Measurements from ENCODE around the gene NRF1.
"Not testable (repeated sequence)": the region's sequence is repeated elsewhere in the genome, so short reads cannot be mapped to it uniquely, and the experiment has no call there.

NRF1 gene

GRCh38 chr7:129591868-129592267 is 19.7 kb upstream of the NRF1 start:
- H3K4me3 Mint-ChIP-seq: no peak overlapping the region

GRCh38 chr7:129596386-129596785 is 15.1 kb upstream of the NRF1 start:
- H3K4me3 Mint-ChIP-seq; H3K9me3 Mint-ChIP-seq; DNase-seq; H3K4me1 Mint-ChIP-seq; ATAC-seq (replicated peaks); H3K27ac Mint-ChIP-seq; H3K36me3 Mint-ChIP-seq: not testable (repeated sequence)
- peaks cover 6 to 12% of the 10 kb centered on the region in 2 donors for H3K27me3 Mint-ChIP-seq

More at GRCh38 chr7:129591868-129592267, 19.7 kb upstream of the NRF1 start:
- ATAC-seq (replicated peaks): no peak
- H3K27ac Mint-ChIP-seq: no peak overlapping the region
- peaks cover 12 to 20% of the 10 kb centered on the region in 2 donors for H3K27me3 Mint-ChIP-seq
- H3K36me3 Mint-ChIP-seq: peaks cover 3 to 12% of the 10 kb centered on the region in 2 donors
- peaks cover 5 to 6% of the 10 kb centered on the region in 2 donors for H3K9me3 Mint-ChIP-seq
- DNase-seq: no peak
- H3K4me1 Mint-ChIP-seq: no peaks in the 10 kb centered on the region

GRCh38 chr7:129597672-129598071 is 13.8 kb upstream of the NRF1 start:
- ATAC-seq (replicated peaks): no peak
- Mint-ChIP-seq H3K4me1 (peaks cover 0 to 2% of the 10 kb centered on the region in 2 donors), H3K27me3 (peaks cover 0 to 4% of the 10 kb centered on the region in 2 donors), H3K9me3 (peaks cover 0 to 3% of the 10 kb centered on the region in 2 donors), H3K27ac (no peak overlapping the region), H3K4me3 (no peak overlapping the region), H3K36me3 (no peaks in the 10 kb centered on the region)
- no peak for DNase-seq

GRCh38 chr7:129599174-129599573 is 12.3 kb upstream of the NRF1 start:
- Mint-ChIP-seq H3K27me3 (no peaks in the 10 kb centered on the region), H3K4me3 (no peak overlapping the region), H3K36me3 (no peaks in the 10 kb centered on the region), H3K9me3 (peaks cover 0 to 3% of the 10 kb centered on the region in 2 donors), H3K4me1 (peaks cover 0 to 2% of the 10 kb centered on the region in 2 donors), H3K27ac (no peak overlapping the region)
- DNase-seq (no peak), ATAC-seq (replicated peaks) (no peak)

- not testable (repeated sequence) for H3K27me3 Mint-ChIP-seq; DNase-seq; H3K9me3 Mint-ChIP-seq; H3K4me3 Mint-ChIP-seq; H3K27ac Mint-ChIP-seq; ATAC-seq (replicated peaks)
- Mint-ChIP-seq H3K36me3 (peaks cover 24 to 25% of the 10 kb centered on the region in 2 donors), H3K4me1 (peaks cover 19 to 33% of the 10 kb centered on the region in 2 donors)
Measured at GRCh38 chr7:129603594-129603993, 7.9 kb upstream of the NRF1 start.

- not testable (repeated sequence) for H3K4me3 Mint-ChIP-seq; H3K27ac Mint-ChIP-seq; H3K9me3 Mint-ChIP-seq; ATAC-seq (replicated peaks); DNase-seq; H3K27me3 Mint-ChIP-seq
- Mint-ChIP-seq H3K36me3 (peaks cover 25 to 26% of the 10 kb centered on the region in 2 donors), H3K4me1 (peaks cover 19 to 34% of the 10 kb centered on the region in 2 donors)
Measured at GRCh38 chr7:129604021-129604420, 7.5 kb upstream of the NRF1 start.

- H3K4me1 Mint-ChIP-seq: peaks cover 27 to 43% of the 10 kb centered on the region in 2 donors
- no peak overlapping the region for H3K27ac Mint-ChIP-seq
- peaks cover 31 to 34% of the 10 kb centered on the region in 2 donors for H3K36me3 Mint-ChIP-seq
- no peaks in the 10 kb centered on the region for H3K27me3 Mint-ChIP-seq
- no peak overlapping the region for H3K4me3 Mint-ChIP-seq
- DNase-seq: no peak
- ATAC-seq (replicated peaks): no peak
- peaks cover 2 to 9% of the 10 kb centered on the region in 2 donors for H3K9me3 Mint-ChIP-seq
Measured at GRCh38 chr7:129604713-129605437, 6.6 kb upstream of the NRF1 start.

GRCh38 chr7:129605960-129606614 is 5.4 kb upstream of the NRF1 start:
- Mint-ChIP-seq H3K9me3 (peaks cover 2 to 5% of the 10 kb centered on the region in 2 donors), H3K4me1 (peaks cover 25 to 54% of the 10 kb centered on the region in 2 donors), H3K36me3 (peaks cover 32 to 36% of the 10 kb centered on the region in 2 donors), H3K4me3 (no peak overlapping the region), H3K27me3 (no peaks in the 10 kb centered on the region), H3K27ac (peak overlapping the region; percentile 78)
- DNase-seq: no peak
- no peak for ATAC-seq (replicated peaks)

- Mint-ChIP-seq H3K27me3 (no peaks in the 10 kb centered on the region), H3K4me3 (peak overlapping the region; percentile 7 to 9), H3K9me3 (peaks cover 2 to 5% of the 10 kb centered on the region in 2 donors), H3K27ac (peak overlapping the region; percentile 78), H3K4me1 (peaks cover 25 to 55% of the 10 kb centered on the region in 2 donors), H3K36me3 (peaks cover 32 to 36% of the 10 kb centered on the region in 2 donors)
- DNase-seq (peak; percentile 40), ATAC-seq (replicated peaks) (peak; percentile 62 to 67)
Measured at GRCh38 chr7:129606803-129607202, 4.7 kb upstream of the NRF1 start.

GRCh38 chr7:129607471-129608120 is 3.9 kb upstream of the NRF1 start:
- no peak for ATAC-seq (replicated peaks)
- H3K9me3 Mint-ChIP-seq: peaks cover 2 to 5% of the 10 kb centered on the region in 2 donors
- H3K4me3 Mint-ChIP-seq: no peak overlapping the region
- H3K27me3 Mint-ChIP-seq: no peaks in the 10 kb centered on the region
- peaks cover 25 to 59% of the 10 kb centered on the region in 2 donors for H3K4me1 Mint-ChIP-seq
- peak overlapping the region; percentile 31 for H3K27ac Mint-ChIP-seq
- peaks cover 32 to 36% of the 10 kb centered on the region in 2 donors for H3K36me3 Mint-ChIP-seq
- no peak for DNase-seq

- H3K36me3 Mint-ChIP-seq: peaks cover 32 to 36% of the 10 kb centered on the region in 2 donors
- H3K27ac Mint-ChIP-seq: peak overlapping the region; percentile 43
- peak overlapping the region; percentile 92 to 97 for H3K4me3 Mint-ChIP-seq
- no peak for DNase-seq
- ATAC-seq (replicated peaks): no peak
- H3K4me1 Mint-ChIP-seq: peaks cover 34 to 69% of the 10 kb centered on the region in 2 donors
- H3K27me3 Mint-ChIP-seq: no peaks in the 10 kb centered on the region
- peaks cover 2 to 5% of the 10 kb centered on the region in 2 donors for H3K9me3 Mint-ChIP-seq
Measured at GRCh38 chr7:129609666-129610065, 1.9 kb upstream of the NRF1 start.

- Mint-ChIP-seq H3K27me3 (no peaks in the 10 kb centered on the region), H3K4me1 (peaks cover 35 to 63% of the 10 kb centered on the region in 2 donors), H3K36me3 (peaks cover 32 to 36% of the 10 kb centered on the region in 2 donors), H3K27ac (peak overlapping the region; percentile 98), H3K9me3 (peaks cover 2 to 5% of the 10 kb centered on the region in 2 donors), H3K4me3 (peak overlapping the region; percentile 92 to 97)
- ATAC-seq (replicated peaks): no peak
- no peak for DNase-seq
Measured at GRCh38 chr7:129610709-129611245, 743 bp upstream of the NRF1 start.

GRCh38 chr7:129612112-129613015 is 844 bp downstream of the NRF1 start:
- ATAC-seq (replicated peaks): peak; percentile 22 to 25
- DNase-seq: peak; percentile 12
- Mint-ChIP-seq H3K27me3 (no peaks in the 10 kb centered on the region), H3K4me1 (peaks cover 31 to 57% of the 10 kb centered on the region in 2 donors), H3K4me3 (peak overlapping the region; percentile 91 to 95), H3K27ac (peak overlapping the region; percentile 95), H3K9me3 (no peaks in the 10 kb centered on the region), H3K36me3 (peaks cover 21 to 24% of the 10 kb centered on the region in 2 donors)

Data from stimulated activated naive B cell treated with anti-CD40 and anti-IgM and Interleukin-4, amounts not matched to agents 10 μg/mL and 1 μg/mL and 100 μg/mL, for 72 hours (primary cell).